Upper lobe of left lung (tissue), 4 donors: ENCODE results near the gene PLEKHM1.

Source experiments
- EP300 ChIP-seq, 4 donors: sonication (generic); formaldehyde crosslinking; IDR thresholded peaks; one replicate each; pipeline ENCODE4 v1.5.1; 2017; ENCODE audit warnings: antibody characterized with exemption in 4 of 4, control low read depth in 2 of 4
- POLR2A ChIP-seq, 4 donors: fragments of 450-650 bp; IDR thresholded peaks; one replicate each; pipeline ENCODE4 v1.5.1; 2016 to 2017; ENCODE audit warnings: antibody characterized with exemption in 4 of 4, mild to moderate bottlenecking in 2 of 4
- POLR2AphosphoS5 ChIP-seq, 2 donors: sonication (generic); formaldehyde crosslinking; IDR thresholded peaks; one replicate each; pipeline ENCODE4 v1.5.1; 2017; ENCODE audit warnings: antibody characterized with exemption in 2 of 2
- TF ChIP-seq, protein P1 (sequence below), 6 experiments: fragments of 450-650 bp in 4 of 6; fragments of 200-600 bp in 2 of 6; sonication (generic) in 2 of 6; IDR thresholded peaks; one replicate each; pipeline ENCODE4 v1.5.1; 2016 to 2019; ENCODE audit warnings: antibody characterized with exemption in 6 of 6

- TF ChIP-seq, protein P1, sequence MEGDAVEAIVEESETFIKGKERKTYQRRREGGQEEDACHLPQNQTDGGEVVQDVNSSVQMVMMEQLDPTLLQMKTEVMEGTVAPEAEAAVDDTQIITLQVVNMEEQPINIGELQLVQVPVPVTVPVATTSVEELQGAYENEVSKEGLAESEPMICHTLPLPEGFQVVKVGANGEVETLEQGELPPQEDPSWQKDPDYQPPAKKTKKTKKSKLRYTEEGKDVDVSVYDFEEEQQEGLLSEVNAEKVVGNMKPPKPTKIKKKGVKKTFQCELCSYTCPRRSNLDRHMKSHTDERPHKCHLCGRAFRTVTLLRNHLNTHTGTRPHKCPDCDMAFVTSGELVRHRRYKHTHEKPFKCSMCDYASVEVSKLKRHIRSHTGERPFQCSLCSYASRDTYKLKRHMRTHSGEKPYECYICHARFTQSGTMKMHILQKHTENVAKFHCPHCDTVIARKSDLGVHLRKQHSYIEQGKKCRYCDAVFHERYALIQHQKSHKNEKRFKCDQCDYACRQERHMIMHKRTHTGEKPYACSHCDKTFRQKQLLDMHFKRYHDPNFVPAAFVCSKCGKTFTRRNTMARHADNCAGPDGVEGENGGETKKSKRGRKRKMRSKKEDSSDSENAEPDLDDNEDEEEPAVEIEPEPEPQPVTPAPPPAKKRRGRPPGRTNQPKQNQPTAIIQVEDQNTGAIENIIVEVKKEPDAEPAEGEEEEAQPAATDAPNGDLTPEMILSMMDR (IDR thresholded peaks at IDR 0.05): no peak
- TF ChIP-seq EP300 (IDR thresholded peaks at IDR 0.05) (no peak), POLR2A (IDR thresholded peaks at IDR 0.05) (no peak), POLR2AphosphoS5 (IDR thresholded peaks at IDR 0.05) (no peak)
These were observed 66.6 kb downstream of the PLEKHM1 start for GRCh38 chr17:45423975-45424335.
